WTC11 (cell line): ENCODE results near the gene TSPAN4. TPM values are rescaled to one million over a fixed set of nuclear protein-coding genes. Genes with fewer than 3 reads are reported as not detected.

ENCODE experiments used
- ATAC-seq: fragments of 200-7000 bp; cut with Tn5 transposase; 2 replicates; pipeline ENCODE4 v1.10.0; 2021; ENCODE audit warnings: mild to moderate bottlenecking, moderate library complexity
- CTCF ChIA-PET: fragments of 300-600 bp; sonication (Branson Sonifier 250); formaldehyde crosslinking; loops from one replicate; lab custom pipeline; 2021; ENCODE audit warnings: antibody characterized with exemption; lab: Charles Lee
- POLR2A ChIA-PET: fragments of 350-600 bp; sonication (Branson Sonifier 250); formaldehyde crosslinking; loops from one replicate; lab custom pipeline; 2021; ENCODE audit warnings: antibody characterized with exemption; lab: Charles Lee
- DNase-seq: peaks from one replicate; pipeline ENCODE4 v3.0.0; 2021; ENCODE audit warnings: low spot score
- H3K27ac Mint-ChIP-seq: 2 replicates; pipeline ENCODE4 v1.8.0; 2021; ENCODE audit warnings: mixed read lengths
- H3K27me3 Mint-ChIP-seq: 2 replicates; pipeline ENCODE4 v1.8.0; 2021; ENCODE audit warnings: low read depth, mild to moderate bottlenecking, moderate library complexity, mixed read lengths
- H3K36me3 Mint-ChIP-seq: 2 replicates; pipeline ENCODE4 v1.8.0; 2021; ENCODE audit warnings: mixed read lengths
- H3K4me1 Mint-ChIP-seq: 2 replicates; pipeline ENCODE4 v1.8.0; 2022; ENCODE audit warnings: mixed read lengths
- H3K4me3 Mint-ChIP-seq: 2 replicates; pipeline ENCODE4 v1.8.0; 2021; ENCODE audit warnings: mild to moderate bottlenecking, moderate library complexity, mixed read lengths
- H3K9me3 Mint-ChIP-seq: 2 replicates; pipeline ENCODE4 v1.8.0; 2021; ENCODE audit warnings: mixed read lengths
- ARID4B ChIP-seq: sonication (generic); formaldehyde crosslinking; IDR thresholded peaks from 2 replicates; pipeline ENCODE4 v1.8.0; 2023; ENCODE audit warnings: missing genetic modification reagents, mild to moderate bottlenecking, borderline replicate concordance
- ATF6 ChIP-seq: sonication (generic); formaldehyde crosslinking; IDR thresholded peaks from 2 replicates; pipeline ENCODE4 v1.8.1; 2023; ENCODE audit warnings: mild to moderate bottlenecking, missing genetic modification reagents
- E2F4 ChIP-seq: sonication (generic); formaldehyde crosslinking; IDR thresholded peaks from 2 replicates; pipeline ENCODE4 v1.8.1; 2022; ENCODE audit warnings: low read depth, mild to moderate bottlenecking, moderate library complexity, missing genetic modification reagents, borderline replicate concordance
- ERG ChIP-seq: fragments of 250-450 bp; sonication (Bioruptor Pico); IDR thresholded peaks from 2 replicates; pipeline ENCODE4 v1.8.0; 2021; ENCODE audit warnings: mild to moderate bottlenecking
- ESRRA ChIP-seq: sonication (generic); formaldehyde crosslinking; IDR thresholded peaks from 2 replicates; pipeline ENCODE4 v1.8.1; 2022; ENCODE audit warnings: mild to moderate bottlenecking, missing genetic modification reagents, borderline replicate concordance
- HMGXB4 ChIP-seq: sonication (generic); formaldehyde crosslinking; IDR thresholded peaks from 2 replicates; pipeline ENCODE4 v1.8.1; 2023; ENCODE audit warnings: mild to moderate bottlenecking, moderate library complexity, missing genetic modification reagents
- JUN ChIP-seq: sonication (generic); formaldehyde crosslinking; IDR thresholded peaks from 2 replicates; pipeline ENCODE4 v1.8.0; 2023; ENCODE audit warnings: mild to moderate bottlenecking, missing genetic modification reagents
- KAT7 ChIP-seq: sonication (generic); formaldehyde crosslinking; IDR thresholded peaks from 2 replicates; pipeline ENCODE4 v1.8.1; 2023; ENCODE audit warnings: missing genetic modification reagents, mild to moderate bottlenecking, borderline replicate concordance
- NR1H2 ChIP-seq: sonication (generic); formaldehyde crosslinking; IDR thresholded peaks from 2 replicates; pipeline ENCODE4 v1.9.0; 2021; ENCODE audit warnings: mild to moderate bottlenecking, moderate library complexity, missing genetic modification reagents
- OVOL2 ChIP-seq: fragments of 250-450 bp; sonication (Bioruptor Pico); IDR thresholded peaks from 2 replicates; pipeline ENCODE4 v1.9.0; 2021; ENCODE audit warnings: mild to moderate bottlenecking, borderline replicate concordance
- RELA ChIP-seq: sonication (generic); formaldehyde crosslinking; IDR thresholded peaks from 2 replicates; pipeline ENCODE4 v1.8.1; 2022; ENCODE audit warnings: missing genetic modification reagents, mild to moderate bottlenecking, borderline replicate concordance
- RORB ChIP-seq: fragments of 250-450 bp; sonication (Bioruptor Pico); IDR thresholded peaks from 2 replicates; pipeline ENCODE4 v1.9.0; 2021; ENCODE audit warnings: mild to moderate bottlenecking
- SMAD3 ChIP-seq: sonication (generic); formaldehyde crosslinking; IDR thresholded peaks from 2 replicates; pipeline ENCODE4 v1.8.0; 2022; ENCODE audit warnings: missing genetic modification reagents, mild to moderate bottlenecking, borderline replicate concordance
- SMAD4 ChIP-seq: sonication (generic); formaldehyde crosslinking; IDR thresholded peaks from 2 replicates; pipeline ENCODE4 v1.8.0; 2022; ENCODE audit warnings: mild to moderate bottlenecking, missing genetic modification reagents
- TEAD4 ChIP-seq: sonication (generic); formaldehyde crosslinking; IDR thresholded peaks from 2 replicates; pipeline ENCODE4 v1.8.0; 2022; ENCODE audit warnings: mild to moderate bottlenecking, missing genetic modification reagents
- ZBTB21 ChIP-seq: sonication (generic); formaldehyde crosslinking; IDR thresholded peaks from 2 replicates; pipeline ENCODE4 v1.8.1; 2023; ENCODE audit warnings: mild to moderate bottlenecking, missing genetic modification reagents, borderline replicate concordance
- ZBTB43 ChIP-seq: sonication (generic); formaldehyde crosslinking; IDR thresholded peaks from 2 replicates; pipeline ENCODE4 v1.8.1; 2023; ENCODE audit warnings: mild to moderate bottlenecking, missing genetic modification reagents
- ZNF396 ChIP-seq: fragments of 250-450 bp; sonication (Bioruptor Pico); IDR thresholded peaks from 2 replicates; pipeline ENCODE4 v1.8.0; 2021; ENCODE audit warnings: mild to moderate bottlenecking, moderate library complexity, borderline replicate concordance
- total RNA-seq: library from RNA; stranded (reverse); gene quantifications from 3 replicates; pipeline ENCODE4 v1.2.3, GENCODE V29; 2021
- TF ChIP-seq, protein P1 (sequence below): sonication (generic); formaldehyde crosslinking; IDR thresholded peaks from 2 replicates; pipeline ENCODE4 v1.8.1; 2022; ENCODE audit warnings: low read depth, missing genetic modification reagents, borderline replicate concordance
- TF ChIP-seq, protein P2 (sequence below): sonication (generic); formaldehyde crosslinking; IDR thresholded peaks from 2 replicates; pipeline ENCODE4 v1.8.1; 2022; ENCODE audit warnings: missing genetic modification reagents, borderline replicate concordance

TSPAN4 gene
- total RNA-seq, 1 experiment from 2014 or later, result 94.3 TPM

GRCh38 chr11:819943-820649 is 22.6 kb upstream of the TSPAN4 start:
- peak; percentile 81 for DNase-seq
- Mint-ChIP-seq H3K4me3 (peak overlapping the region; percentile 72), H3K27me3 (no peaks in the 10 kb centered on the region), H3K36me3 (no peaks in the 10 kb centered on the region), H3K27ac (no peak overlapping the region), H3K4me1 (peaks cover 7% of the 10 kb centered on the region), H3K9me3 (no peaks in the 10 kb centered on the region)
- ChIA-PET CTCF (interaction anchor here (0.6 to 2.7 kb wide), 12 partner anchors 9 to 105 kb away, joined by 3 to 26 read pairs (median 4); partner anchors contain the start of genes AP2A2 and CRACR2B), POLR2A (interaction anchor here (1.1 to 3.4 kb wide), 5 partner anchors 9 to 30 kb away, joined by 3 to 38 read pairs (median 6); partner anchors contain the start of genes CEND1, CRACR2B and RPLP2)
- TF ChIP-seq ZNF396 (CRISPR knock-in tag) (no peak), ERG (CRISPR knock-in tag) (no peak), JUN (CRISPR knock-in tag) (no peak), ZBTB43 (no peak), SMAD3 (CRISPR knock-in tag) (no peak), OVOL2 (CRISPR knock-in tag) (no peak), HMGXB4 (CRISPR knock-in tag) (no peak), ZBTB21 (CRISPR knock-in tag) (no peak), RORB (CRISPR knock-in tag) (no peak), NR1H2 (CRISPR knock-in tag) (no peak), ARID4B (no peak), SMAD4 (CRISPR knock-in tag) (no peak), ATF6 (no peak), RELA (CRISPR knock-in tag) (no peak), E2F4 (CRISPR knock-in tag) (no peak), ESRRA (CRISPR knock-in tag) (no peak), TEAD4 (CRISPR knock-in tag) (no peak), KAT7 (no peak)
- TF ChIP-seq, protein P1, sequence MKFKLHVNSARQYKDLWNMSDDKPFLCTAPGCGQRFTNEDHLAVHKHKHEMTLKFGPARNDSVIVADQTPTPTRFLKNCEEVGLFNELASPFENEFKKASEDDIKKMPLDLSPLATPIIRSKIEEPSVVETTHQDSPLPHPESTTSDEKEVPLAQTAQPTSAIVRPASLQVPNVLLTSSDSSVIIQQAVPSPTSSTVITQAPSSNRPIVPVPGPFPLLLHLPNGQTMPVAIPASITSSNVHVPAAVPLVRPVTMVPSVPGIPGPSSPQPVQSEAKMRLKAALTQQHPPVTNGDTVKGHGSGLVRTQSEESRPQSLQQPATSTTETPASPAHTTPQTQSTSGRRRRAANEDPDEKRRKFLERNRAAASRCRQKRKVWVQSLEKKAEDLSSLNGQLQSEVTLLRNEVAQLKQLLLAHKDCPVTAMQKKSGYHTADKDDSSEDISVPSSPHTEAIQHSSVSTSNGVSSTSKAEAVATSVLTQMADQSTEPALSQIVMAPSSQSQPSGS (CRISPR knock-in tag), result no peak
- TF ChIP-seq, protein P2, sequence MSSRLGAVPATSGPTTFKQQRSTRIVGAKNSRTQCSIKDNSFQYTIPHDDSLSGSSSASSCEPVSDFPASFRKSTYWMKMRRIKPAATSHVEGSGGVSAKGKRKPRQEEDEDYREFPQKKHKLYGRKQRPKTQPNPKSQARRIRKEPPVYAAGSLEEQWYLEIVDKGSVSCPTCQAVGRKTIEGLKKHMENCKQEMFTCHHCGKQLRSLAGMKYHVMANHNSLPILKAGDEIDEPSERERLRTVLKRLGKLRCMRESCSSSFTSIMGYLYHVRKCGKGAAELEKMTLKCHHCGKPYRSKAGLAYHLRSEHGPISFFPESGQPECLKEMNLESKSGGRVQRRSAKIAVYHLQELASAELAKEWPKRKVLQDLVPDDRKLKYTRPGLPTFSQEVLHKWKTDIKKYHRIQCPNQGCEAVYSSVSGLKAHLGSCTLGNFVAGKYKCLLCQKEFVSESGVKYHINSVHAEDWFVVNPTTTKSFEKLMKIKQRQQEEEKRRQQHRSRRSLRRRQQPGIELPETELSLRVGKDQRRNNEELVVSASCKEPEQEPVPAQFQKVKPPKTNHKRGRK, result no peak
- ATAC-seq, result peak; percentile 21
